Activated CD4-positive, alpha-beta T cell treated with anti-CD3 and anti-CD28 coated beads, Interleukin-2, amount 50 U/mL, for 48 hours (primary cell): ENCODE data around the gene LSM7.
"Not testable (repeated sequence)": the region's sequence is repeated elsewhere in the genome, so short reads cannot be mapped to it uniquely, and the experiment has no call there.

Experiments used
- DNase-seq, 2 experiments: peaks; one replicate each; pipeline ENCODE4 v3.0.0-alpha.2; 2020

Gene LSM7

DNA sequence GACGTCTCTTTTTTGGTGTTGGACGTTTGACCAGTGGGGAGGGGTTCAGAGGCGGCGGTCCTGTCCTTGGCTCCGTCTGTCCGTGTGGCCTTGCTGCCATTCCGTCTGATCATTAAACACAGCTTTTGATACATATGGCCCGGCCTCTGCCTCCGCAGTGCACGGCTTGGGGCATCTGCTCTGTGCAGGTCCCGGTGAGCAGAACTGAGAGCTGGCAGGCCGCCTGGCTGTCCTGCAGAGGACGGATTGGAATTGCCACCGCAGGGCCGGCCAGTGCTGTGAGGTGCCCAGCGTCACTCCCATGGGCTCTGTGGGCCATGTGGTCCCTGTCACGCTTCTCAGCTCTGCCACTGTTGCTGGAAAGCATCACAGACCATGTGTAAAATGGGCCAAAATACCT, 26.3 kb upstream of the LSM7 start:
- no peak for DNase-seq

- DNase-seq = no peak
Observed at GRCh38 chr19:2353887-2354592, 25.7 kb upstream of the LSM7 start.

- no peak for DNase-seq
Observed at GRCh38 chr19:2353159-2353886, 24.9 kb upstream of the LSM7 start.

GRCh38 chr19:2352121-2352520, 23.7 kb upstream of the LSM7 start:
- DNase-seq = no peak

DNA sequence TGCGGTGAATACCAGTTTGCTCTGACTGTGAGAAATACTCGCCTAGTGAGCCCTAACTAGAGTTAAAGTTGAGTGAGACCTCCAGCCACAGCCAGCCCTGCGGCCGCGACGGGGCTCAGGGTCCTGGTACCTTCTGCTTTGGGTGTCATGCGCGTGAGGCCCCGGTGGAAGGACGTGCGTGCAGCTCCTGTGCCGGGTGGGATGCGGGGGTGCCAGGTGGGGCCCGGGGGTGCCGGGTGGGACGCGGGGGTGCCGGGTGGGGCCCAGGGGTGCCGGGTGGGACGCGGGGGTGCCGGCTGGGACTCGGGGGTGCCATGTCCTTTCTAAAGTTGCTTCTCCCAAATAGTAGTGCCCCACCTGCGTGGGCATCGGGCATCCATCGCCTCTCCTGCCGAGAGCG, 23.2 kb upstream of the LSM7 start:
- DNase-seq = no peak

DNA sequence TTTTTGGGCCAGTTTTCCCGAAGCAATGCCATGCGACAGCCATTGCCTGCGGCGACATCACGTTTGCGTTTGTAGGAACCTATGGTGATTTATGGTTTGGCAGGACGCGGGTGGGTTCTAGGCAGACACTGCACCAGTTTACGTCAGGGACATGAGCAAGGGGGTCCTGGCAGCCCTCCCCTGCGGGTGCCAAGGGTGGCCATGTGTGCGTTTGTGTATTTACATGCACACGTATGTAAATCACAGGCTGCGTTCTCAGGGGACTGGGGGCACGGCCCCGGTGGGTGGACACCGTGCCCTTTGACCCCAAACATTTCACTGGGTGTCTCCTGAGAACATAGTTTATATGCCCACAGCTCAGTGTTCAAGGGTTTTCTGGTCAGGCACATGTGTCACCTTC, 22.3 kb upstream of the LSM7 start:
- DNase-seq = no peak

GRCh38 chr19:2349818-2350217, 21.4 kb upstream of the LSM7 start:
- not testable (repeated sequence) for DNase-seq

DNA sequence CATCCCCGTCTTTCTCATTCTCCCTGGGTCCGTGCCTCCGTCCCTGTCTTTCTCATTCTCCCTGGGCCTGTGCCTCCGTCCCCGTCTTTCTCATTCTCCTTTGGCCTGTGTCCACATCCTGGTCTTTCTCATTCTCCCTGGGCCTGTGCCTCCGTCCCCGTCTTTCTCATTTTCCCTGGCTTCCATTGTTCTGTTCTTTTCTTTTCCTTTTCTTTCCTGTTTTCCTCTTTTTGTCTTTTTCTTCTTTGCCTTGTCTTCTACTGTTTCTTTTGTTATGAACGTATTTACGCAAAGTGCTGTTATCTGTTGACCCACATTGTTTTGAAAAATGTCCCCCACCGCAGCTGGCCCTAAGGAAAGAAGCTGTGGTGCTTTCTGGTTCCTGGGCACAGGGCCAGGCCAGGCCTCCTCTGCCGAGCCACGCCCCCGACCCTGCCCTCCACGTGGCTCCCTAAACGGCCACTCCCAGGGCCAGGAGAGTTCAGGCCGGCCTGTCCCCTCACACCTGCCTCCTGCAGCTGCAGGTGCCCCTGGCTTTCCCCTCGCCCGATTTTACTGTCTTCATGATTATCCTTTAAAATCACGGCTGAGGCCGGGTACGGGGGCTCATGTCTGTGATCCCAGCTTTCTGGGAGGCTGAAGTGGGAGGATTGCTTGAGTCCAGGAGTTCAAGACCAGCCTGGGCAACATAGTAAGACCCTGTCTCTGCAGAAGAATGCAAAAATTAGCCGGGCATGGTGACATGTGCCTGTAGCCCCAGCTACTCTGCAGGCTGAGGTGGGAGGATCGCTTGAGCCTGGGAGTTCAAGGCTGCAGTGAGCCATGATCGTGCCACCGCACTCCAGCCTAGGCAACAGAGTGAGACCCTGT, 17.6 kb upstream of the LSM7 start:
- DNase-seq = no peak

GRCh38 chr19:2345076-2345475, 16.7 kb upstream of the LSM7 start:
- no peak for DNase-seq

DNA sequence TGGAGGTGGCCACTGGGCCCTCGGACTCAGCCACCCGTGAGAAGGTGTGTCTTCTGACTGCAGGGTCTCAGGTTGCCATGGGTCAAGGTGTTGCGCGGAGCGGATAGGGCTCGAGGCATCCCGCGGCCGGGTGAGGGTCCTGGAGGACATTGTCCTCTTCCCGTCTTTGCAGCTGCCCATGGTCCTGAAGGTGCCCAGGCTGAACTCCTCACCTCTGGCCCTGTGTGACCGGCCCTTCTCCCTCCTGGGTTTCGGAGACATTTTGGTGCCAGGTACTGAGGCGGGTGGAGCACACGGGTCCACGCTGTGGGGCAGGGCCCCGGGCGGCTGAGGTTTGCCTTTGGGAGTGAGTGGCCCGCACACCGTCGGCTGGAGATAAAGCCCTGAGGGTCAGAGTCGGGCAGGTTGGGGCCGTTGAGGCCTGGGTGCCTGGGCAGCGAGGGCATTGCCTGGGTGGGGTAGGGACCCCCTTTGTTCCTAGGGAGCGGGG, 16.0 kb upstream of the LSM7 start:
- DNase-seq = no peak

GRCh38 chr19:2343289-2343982, 15.1 kb upstream of the LSM7 start:
- no peak for DNase-seq

DNA sequence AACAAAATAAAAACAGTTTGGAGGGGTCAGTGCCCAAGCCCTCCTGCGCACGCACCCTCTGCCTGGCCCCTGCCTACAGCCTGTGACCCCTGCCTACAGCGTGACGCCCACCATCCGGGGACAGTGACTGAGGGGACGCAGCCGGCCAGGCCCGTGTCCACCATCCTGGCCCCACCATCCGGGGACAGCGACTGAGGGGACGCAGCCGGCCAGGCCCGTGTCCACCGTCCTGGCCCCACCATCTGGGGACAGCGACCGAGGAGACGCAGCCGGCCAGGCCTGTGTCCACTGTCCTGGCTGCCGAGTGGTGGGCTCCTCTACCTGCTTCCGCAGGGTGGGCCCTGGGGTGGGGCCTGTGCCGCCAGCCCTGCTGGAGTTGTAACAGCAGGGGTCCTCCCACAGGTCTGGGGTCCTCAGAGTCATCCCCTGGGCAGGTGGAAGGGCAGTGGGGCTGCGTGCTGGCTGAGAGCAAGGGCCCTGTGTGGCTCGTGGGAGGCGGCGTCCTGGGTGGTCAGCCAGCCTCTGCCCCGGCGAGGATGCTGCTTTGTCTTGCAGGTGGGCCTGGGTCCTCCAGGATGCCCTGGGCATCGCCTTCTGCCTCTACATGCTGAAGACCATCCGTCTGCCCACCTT, 14.4 kb upstream of the LSM7 start:
- DNase-seq = no peak

- no peak for DNase-seq
Observed at GRCh38 chr19:2341982-2342381, 13.6 kb upstream of the LSM7 start.

DNA sequence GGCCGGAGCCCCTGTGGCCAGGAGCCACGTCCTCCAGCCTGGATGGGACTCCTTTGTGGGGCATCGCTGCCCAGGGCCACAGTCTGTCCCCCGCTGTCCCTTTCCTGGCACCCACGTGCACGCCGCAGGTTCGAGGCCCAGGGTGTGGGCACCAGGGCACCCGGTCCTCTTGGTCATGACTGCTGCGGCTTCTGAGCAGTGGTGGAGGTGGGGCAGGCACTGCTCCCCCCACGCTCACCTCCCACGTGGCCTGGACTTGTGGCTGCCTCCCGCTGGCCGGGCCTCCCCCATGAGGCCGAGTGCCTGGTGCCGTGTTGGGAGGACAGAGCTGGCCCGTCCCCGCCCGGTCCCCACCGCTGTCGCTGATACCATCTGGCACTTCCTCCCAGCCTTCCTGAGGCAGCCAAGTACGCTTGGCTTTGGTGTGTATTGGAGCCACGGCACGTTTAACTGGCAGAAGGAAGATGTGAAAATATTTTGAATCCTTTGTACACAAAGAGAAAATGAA, 12.9 kb upstream of the LSM7 start:
- no peak for DNase-seq

GRCh38 chr19:2340496-2341243, 12.3 kb upstream of the LSM7 start:
- DNase-seq = no peak

DNA sequence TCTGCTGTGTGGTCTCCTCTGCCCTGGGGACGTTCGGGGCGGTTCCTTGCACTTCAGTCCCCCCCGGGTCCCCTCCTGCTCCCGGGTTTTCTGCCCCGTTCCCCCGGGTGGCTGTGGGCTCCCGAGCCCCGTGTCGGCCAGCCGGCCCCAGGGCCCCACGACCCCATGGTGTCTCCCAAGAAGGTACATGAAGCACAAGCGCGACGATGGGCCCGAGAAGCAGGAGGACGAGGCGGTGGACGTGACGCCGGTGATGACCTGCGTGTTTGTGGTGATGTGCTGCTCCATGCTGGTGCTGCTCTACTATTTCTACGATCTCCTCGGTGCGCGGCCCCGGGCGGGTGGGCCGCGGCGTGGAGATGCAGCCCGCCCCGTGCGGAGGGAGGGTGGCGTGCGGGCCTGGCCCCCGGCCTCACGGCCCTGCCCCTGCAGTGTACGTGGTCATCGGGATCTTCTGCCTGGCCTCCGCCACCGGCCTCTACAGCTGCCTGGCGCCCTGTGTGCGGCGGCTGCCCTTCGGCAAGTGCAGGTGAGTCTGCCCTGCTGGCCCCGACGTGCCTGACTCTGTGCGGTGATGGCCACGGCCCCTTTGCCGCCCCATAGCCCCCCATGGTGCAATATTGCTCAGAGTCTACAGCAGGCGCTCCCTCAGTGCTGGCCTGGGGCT, 11.4 kb upstream of the LSM7 start:
- DNase-seq = no peak

- no peak for DNase-seq
Observed at GRCh38 chr19:2338751-2339643, 10.6 kb upstream of the LSM7 start.

DNA sequence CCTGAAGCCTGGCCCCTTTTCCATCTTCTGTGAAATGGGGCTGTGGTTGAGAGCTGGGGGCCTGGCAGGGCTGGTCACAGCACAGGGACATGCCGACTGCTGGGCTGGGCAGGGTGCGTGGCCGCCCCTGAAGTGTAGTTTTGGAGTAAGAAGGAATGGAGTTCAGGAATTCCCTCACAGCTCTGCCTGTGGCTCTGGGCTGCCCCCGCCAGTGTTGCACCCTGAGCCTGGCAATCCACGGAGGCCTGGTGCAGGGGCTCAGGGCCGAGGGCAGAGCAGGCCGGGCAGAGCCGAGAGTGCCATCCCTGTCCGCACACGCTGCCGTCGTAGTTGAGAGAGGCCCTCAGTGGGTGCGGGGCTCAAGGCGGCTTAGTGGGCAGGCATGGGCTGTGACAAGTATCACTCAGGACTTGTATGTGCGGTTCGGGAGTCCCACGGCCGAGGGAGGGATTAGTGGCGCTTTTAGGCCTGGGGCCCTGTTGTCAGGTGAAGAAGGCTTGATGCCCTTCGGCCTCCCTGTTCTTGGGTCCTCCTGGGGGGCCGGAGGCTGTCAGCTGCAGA, 9.7 kb upstream of the LSM7 start:
- no peak for DNase-seq

GRCh38 chr19:2337329-2337707, 8.9 kb upstream of the LSM7 start:
- no peak for DNase-seq
